ENCODE data around the gene PEAK1. TPM values are rescaled to one million over a fixed set of nuclear protein-coding genes. Genes with fewer than 3 reads are reported as not detected.
A peak's percentile ranks its signal among the peaks of the same experiment; 100 is the strongest.

PEAK1 gene
- total RNA-seq, 2 experiments from 2014 or later = 9.2 to 11.0 TPM

DNA sequence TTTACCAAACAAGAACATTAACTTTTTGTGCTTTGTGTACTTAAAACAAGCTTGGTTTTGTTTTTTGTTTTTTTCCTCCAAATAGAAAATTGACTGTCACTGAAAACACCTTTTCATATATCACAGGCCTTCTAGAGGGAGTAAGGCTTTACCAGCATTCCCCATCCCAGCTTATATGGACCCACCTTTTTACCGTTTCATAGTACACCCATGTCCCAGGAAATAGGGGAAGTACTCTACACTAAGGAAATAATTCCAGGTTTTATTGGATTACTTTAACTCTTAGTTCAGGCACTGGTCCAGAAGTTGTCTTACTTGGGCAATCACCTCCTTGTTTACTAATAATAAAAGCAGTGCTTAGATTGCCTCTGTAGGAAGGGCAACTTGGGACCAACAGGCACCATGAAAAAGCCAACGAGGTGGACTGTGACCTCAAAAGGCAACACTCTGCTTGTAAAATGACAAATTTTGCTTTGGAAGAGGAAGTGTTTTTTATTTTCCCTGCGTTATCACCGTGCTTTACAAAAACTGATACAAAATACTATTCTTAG is 27.0 kb upstream of the PEAK1 start:
- H3K4me1 Mint-ChIP-seq (ENCODE audit: low read depth) = peaks cover 42% of the 10 kb centered on the region
- no peaks in the 10 kb centered on the region for H3K27me3 Mint-ChIP-seq
- intact Hi-C loops (cut with DNase I, micrococcal nuclease) = no loop called here
- Histone ChIP-seq H3K9me3 (ENCODE audit: control insufficient read depth in 1 of 2, insufficient read depth in 1 of 2, low read length in 2 of 2) (no peaks in the 10 kb centered on the region), H3K4me1 (ENCODE audit: insufficient read depth, low read length) (no peaks in the 10 kb centered on the region), H3K27me3 (ENCODE audit: control insufficient read depth in 1 of 2, insufficient read depth in 2 of 2, low read length in 2 of 2) (no peaks in the 10 kb centered on the region), H3K4me3 (ENCODE audit: low read length) (no peak overlapping the region), H3K27ac (ENCODE audit: low read depth in 1 of 2, low read length in 2 of 2) (no peak overlapping the region), H3K36me3 (ENCODE audit: insufficient read depth, low read length) (peaks cover 3% of the 10 kb centered on the region)
- H3K9me3 Mint-ChIP-seq = no peaks in the 10 kb centered on the region
- no peak for ATAC-seq (ENCODE audit: poor library complexity)
- TF ChIP-seq, protein P1, sequence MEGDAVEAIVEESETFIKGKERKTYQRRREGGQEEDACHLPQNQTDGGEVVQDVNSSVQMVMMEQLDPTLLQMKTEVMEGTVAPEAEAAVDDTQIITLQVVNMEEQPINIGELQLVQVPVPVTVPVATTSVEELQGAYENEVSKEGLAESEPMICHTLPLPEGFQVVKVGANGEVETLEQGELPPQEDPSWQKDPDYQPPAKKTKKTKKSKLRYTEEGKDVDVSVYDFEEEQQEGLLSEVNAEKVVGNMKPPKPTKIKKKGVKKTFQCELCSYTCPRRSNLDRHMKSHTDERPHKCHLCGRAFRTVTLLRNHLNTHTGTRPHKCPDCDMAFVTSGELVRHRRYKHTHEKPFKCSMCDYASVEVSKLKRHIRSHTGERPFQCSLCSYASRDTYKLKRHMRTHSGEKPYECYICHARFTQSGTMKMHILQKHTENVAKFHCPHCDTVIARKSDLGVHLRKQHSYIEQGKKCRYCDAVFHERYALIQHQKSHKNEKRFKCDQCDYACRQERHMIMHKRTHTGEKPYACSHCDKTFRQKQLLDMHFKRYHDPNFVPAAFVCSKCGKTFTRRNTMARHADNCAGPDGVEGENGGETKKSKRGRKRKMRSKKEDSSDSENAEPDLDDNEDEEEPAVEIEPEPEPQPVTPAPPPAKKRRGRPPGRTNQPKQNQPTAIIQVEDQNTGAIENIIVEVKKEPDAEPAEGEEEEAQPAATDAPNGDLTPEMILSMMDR (IDR thresholded peaks at IDR 0.05) = no peak
- no peak overlapping the region for H3K4me3 Mint-ChIP-seq
- no peak overlapping the region for H3K27ac Mint-ChIP-seq
- ChIA-PET CTCF (interaction anchor here (0.7 to 1.4 kb wide), 2 partner anchors 8 to 28 kb away, joined by 3 read pairs; no protein-coding TSS in a partner anchor), POLR2A (no interaction called here)
- no peak for DNase-seq
- peaks cover 33% of the 10 kb centered on the region for H3K36me3 Mint-ChIP-seq (ENCODE audit: low read depth)

DNA sequence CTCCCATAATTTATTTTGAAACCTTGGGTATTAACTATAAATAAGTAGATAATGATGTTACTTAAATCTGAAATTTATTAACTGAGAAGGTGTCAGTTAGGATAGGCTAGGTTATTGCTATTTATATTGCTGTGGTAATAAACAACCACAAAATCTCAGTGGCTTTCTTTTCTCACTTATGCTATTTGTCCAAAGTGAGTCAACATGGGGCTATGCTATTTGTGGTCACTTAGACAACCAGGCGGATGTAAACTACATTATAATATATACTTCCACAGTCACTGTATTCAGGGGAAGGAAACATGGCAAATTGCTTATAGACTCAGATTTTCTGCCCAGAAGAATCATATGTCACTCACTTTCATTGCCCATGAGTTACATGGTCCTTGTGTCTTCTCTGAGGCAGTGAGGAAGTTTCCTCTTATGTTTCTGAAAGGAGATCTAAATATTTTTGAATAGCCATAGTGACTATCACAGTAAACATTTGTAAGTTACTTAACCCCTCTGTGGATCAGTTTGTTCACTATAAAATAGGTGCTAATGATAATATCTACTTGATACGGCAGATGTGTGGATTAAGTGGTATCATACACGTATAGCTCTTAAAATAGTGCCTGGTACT is 20.6 kb upstream of the PEAK1 start:
- H3K9me3 Mint-ChIP-seq = no peaks in the 10 kb centered on the region
- no peak overlapping the region for H3K27ac ChIP-seq (ENCODE audit: low read depth in 1 of 2, low read length in 2 of 2)
- no peak for DNase-seq
- no peaks in the 10 kb centered on the region for H3K27me3 ChIP-seq (ENCODE audit: control insufficient read depth in 1 of 2, insufficient read depth in 2 of 2, low read length in 2 of 2)
- H3K4me1 ChIP-seq (ENCODE audit: insufficient read depth, low read length) = no peaks in the 10 kb centered on the region
- TF ChIP-seq, protein P1 (IDR thresholded peaks at IDR 0.05) = no peak
- POLR2A ChIA-PET = no interaction called here
- H3K4me3 Mint-ChIP-seq = no peak overlapping the region
- intact Hi-C loops (cut with DNase I, micrococcal nuclease) = no loop called here
- no peak overlapping the region for H3K4me3 ChIP-seq (ENCODE audit: low read length)
- no peaks in the 10 kb centered on the region for H3K9me3 ChIP-seq (ENCODE audit: control insufficient read depth in 1 of 2, insufficient read depth in 1 of 2, low read length in 2 of 2)
- no peak for ATAC-seq (ENCODE audit: poor library complexity)
- H3K4me1 Mint-ChIP-seq (ENCODE audit: low read depth) = peaks cover 65% of the 10 kb centered on the region
- peaks cover 5% of the 10 kb centered on the region for H3K36me3 Mint-ChIP-seq (ENCODE audit: low read depth)
- CTCF ChIA-PET = interaction anchor here (0.7 to 1.4 kb wide), 2 partner anchors 17 to 74 kb away, joined by 3 to 4 read pairs; no protein-coding TSS in a partner anchor
- no peaks in the 10 kb centered on the region for H3K27me3 Mint-ChIP-seq
- H3K36me3 ChIP-seq (ENCODE audit: insufficient read depth, low read length) = no peaks in the 10 kb centered on the region
- H3K27ac Mint-ChIP-seq = no peak overlapping the region

DNA sequence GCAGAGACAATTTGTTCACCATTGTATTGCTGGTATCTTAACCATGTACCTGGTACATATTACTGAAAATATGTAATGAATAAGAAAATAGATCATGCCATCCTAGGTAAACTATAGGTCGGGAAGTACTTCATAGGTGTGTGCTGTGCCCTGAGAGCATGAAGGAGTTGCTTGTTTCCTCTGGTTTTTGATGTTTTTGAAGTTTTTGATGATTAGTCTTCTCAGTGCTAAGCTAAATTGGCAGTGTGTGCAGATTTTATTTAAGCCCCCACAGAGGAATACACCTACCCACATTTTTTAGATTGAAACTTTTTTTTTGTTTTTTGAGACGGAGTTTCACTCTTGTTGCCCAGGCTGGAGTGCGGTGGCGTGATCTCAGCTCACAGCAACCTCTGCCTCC is 17.4 kb upstream of the PEAK1 start:
- intact Hi-C loops (cut with DNase I, micrococcal nuclease) = no loop called here
- peaks cover 5% of the 10 kb centered on the region for H3K36me3 Mint-ChIP-seq (ENCODE audit: low read depth)
- POLR2A ChIA-PET = no interaction called here
- DNase-seq (no peak), ATAC-seq (ENCODE audit: poor library complexity) (no peak)
- peak overlapping the region; percentile 60 for H3K27ac Mint-ChIP-seq
- peaks cover 4% of the 10 kb centered on the region for H3K4me1 ChIP-seq (ENCODE audit: insufficient read depth, low read length)
- H3K27ac ChIP-seq (ENCODE audit: low read depth in 1 of 2, low read length in 2 of 2) = no peak overlapping the region
- H3K4me3 ChIP-seq (ENCODE audit: low read length) = no peak overlapping the region
- H3K9me3 ChIP-seq (ENCODE audit: control insufficient read depth in 1 of 2, insufficient read depth in 1 of 2, low read length in 2 of 2) = no peaks in the 10 kb centered on the region
- H3K9me3 Mint-ChIP-seq = no peaks in the 10 kb centered on the region
- H3K4me1 Mint-ChIP-seq (ENCODE audit: low read depth) = peaks cover 62% of the 10 kb centered on the region
- no peaks in the 10 kb centered on the region for H3K36me3 ChIP-seq (ENCODE audit: insufficient read depth, low read length)
- CTCF ChIA-PET = interaction anchor here (0.6 kb wide), 1 partner anchor 443 kb away, joined by 3 read pairs; the partner anchor contains the start of gene PSTPIP1
- H3K27me3 ChIP-seq (ENCODE audit: control insufficient read depth in 1 of 2, insufficient read depth in 2 of 2, low read length in 2 of 2) = no peaks in the 10 kb centered on the region
- H3K4me3 Mint-ChIP-seq = peak overlapping the region; percentile 52
- TF ChIP-seq, protein P1 (IDR thresholded peaks at IDR 0.05) = no peak
- H3K27me3 Mint-ChIP-seq = no peaks in the 10 kb centered on the region

Measured in CD4-positive, alpha-beta T cell (primary cell).